Activated CD4-positive, alpha-beta T cell treated with anti-CD3 and anti-CD28 coated beads, Interleukin-10, Interleukin-2, amounts not matched to agents 100 ng/mL and 50 ng/mL, durations not matched to agents 16 hours and 8 hours (primary cell): ENCODE results near the gene EIF3B.
A peak's percentile ranks its signal among the peaks of the same experiment; 100 is the strongest.
"Not testable (repeated sequence)": the region's sequence is repeated elsewhere in the genome, so short reads cannot be mapped to it uniquely, and the experiment has no call there.

ENCODE experiments used
- DNase-seq: peaks from one replicate; pipeline ENCODE4 v3.0.0-alpha.2; 2020

EIF3B gene

GRCh38 chr7:2379161-2379560 is 24.5 kb downstream of the EIF3B start:
- DNase-seq, result no peak

- DNase-seq, result no peak
These were observed 25.3 kb downstream of the EIF3B start for GRCh38 chr7:2379821-2380450.

GRCh38 chr7:2380461-2380860 is 25.8 kb downstream of the EIF3B start:
- DNase-seq, result no peak

- DNase-seq, result no peak
These were observed 26.6 kb downstream of the EIF3B start for GRCh38 chr7:2381227-2381626.

- no peak for DNase-seq
These were observed 27.4 kb downstream of the EIF3B start for GRCh38 chr7:2381881-2382509.

- no peak for DNase-seq
These were observed 29.1 kb downstream of the EIF3B start for GRCh38 chr7:2383543-2384274.

- DNase-seq, result no peak
These were observed 30.0 kb downstream of the EIF3B start for GRCh38 chr7:2384354-2385243.

- DNase-seq, result not testable (repeated sequence)
These were observed 31.5 kb downstream of the EIF3B start for GRCh38 chr7:2386122-2386521.

GRCh38 chr7:2386964-2387669 is 32.5 kb downstream of the EIF3B start:
- no peak for DNase-seq

- DNase-seq, result no peak
These were observed 33.4 kb downstream of the EIF3B start for GRCh38 chr7:2387897-2388636.

- DNase-seq, result no peak
These were observed 34.0 kb downstream of the EIF3B start for GRCh38 chr7:2388637-2388954.

GRCh38 chr7:2390020-2390816 is 35.6 kb downstream of the EIF3B start:
- DNase-seq, result not testable (repeated sequence)

GRCh38 chr7:2393706-2394105 is 39.1 kb downstream of the EIF3B start:
- no peak for DNase-seq

GRCh38 chr7:2394566-2395082 is 40.0 kb downstream of the EIF3B start:
- no peak for DNase-seq

GRCh38 chr7:2398506-2398905 is 43.9 kb downstream of the EIF3B start:
- no peak for DNase-seq

- peak; percentile 60 for DNase-seq
These were observed 45.4 kb downstream of the EIF3B start for GRCh38 chr7:2399848-2400587.

GRCh38 chr7:2402687-2403013 is 48.0 kb downstream of the EIF3B start:
- no peak for DNase-seq

- DNase-seq, result peak; percentile 95
These were observed 48.5 kb downstream of the EIF3B start, which contains the start of gene CHST12 for GRCh38 chr7:2403014-2403717. TSS of gene CHST12 (plus strand) at chr7:2403611. CDS start at chr7:2432640, 29,029 bp downstream.
